ENCODE results near the gene AHDC1. TPM values are rescaled to one million over a fixed set of nuclear protein-coding genes. Genes with fewer than 3 reads are reported as not detected.

AHDC1 gene
- total and polyA plus RNA-seq, 2 donors (not counting 3 experiments of a cell fraction or from before 2014, with no cell fraction given): 7.0 to 32.1 TPM

DNA sequence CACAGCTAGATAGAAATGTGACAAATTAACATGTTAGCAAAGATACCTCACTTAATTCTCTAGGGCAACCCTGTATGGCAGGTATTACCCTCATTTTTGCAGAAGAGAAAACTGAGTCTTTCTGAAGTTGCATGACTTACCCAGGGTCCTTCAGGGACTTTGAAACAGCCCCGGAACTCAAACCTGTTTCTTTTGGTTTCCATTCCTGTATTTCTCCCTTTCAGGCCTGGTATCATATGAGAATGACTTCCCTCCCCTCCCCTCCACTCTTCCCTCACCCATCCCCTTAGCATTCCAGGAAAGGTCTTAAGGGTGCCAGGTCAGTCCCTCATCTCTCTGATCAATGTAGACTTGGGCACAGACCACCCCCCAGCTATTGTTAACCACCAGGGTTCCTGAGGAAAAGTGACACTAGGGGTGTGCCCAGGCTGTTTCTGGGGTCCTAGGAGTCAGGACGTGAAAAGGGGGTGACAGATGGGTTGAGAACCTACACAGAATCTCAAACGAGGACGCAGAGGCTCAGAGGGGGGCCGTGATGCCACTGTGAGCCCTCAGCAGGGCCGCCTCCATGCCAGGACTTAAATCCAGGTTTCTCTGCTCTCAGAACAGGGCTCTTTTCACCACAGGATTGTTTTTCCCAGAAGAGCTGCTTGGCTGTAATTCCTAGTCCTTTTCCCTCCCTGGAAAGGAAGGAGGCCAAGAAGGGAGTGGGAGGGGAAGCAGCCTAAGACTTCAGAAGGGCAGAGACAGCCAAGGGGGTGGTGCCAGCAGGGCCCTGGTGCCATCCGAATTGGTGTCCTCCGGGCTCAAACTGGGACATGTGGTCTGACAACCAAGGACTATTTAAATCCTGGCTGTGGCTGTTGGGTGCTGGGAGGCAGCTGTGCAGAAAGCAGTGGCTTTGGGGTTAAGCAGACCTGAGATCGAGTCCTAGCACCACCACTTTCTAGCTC lies 111.9 kb downstream of the AHDC1 start:
- peak; percentile 48 for DNase-seq (ENCODE audit: low read depth, low spot score)
- ChIA-PET CTCF (interaction anchor here (0.9 to 2.8 kb wide), 2 partner anchors 65 to 76 kb away, joined by 6 to 10 read pairs; no protein-coding TSS in a partner anchor), POLR2A (no interaction called here)
- Histone ChIP-seq H3K9ac (replicated peaks; ENCODE audit: extremely low read depth, insufficient read depth, low read length) (no peak overlapping the region), H3K79me2 (ENCODE audit: control insufficient read depth, insufficient read depth, low read length) (peaks cover 24% of the 10 kb centered on the region), H3K4me2 (ENCODE audit: insufficient read depth, low read length) (no peak overlapping the region), H3K9me1 (replicated peaks; ENCODE audit: control insufficient read depth, extremely low read depth, insufficient read depth, low read length) (no peaks in the 10 kb centered on the region), H4K20me1 (replicated peaks; ENCODE audit: control insufficient read depth, extremely low read depth, insufficient read depth, low read length) (no peaks in the 10 kb centered on the region), H3K4me3 (replicated peaks in 1 of 3; ENCODE audit: insufficient read depth in 1 of 3, low read depth in 1 of 3, low read length in 3 of 3) (no peak overlapping the region), H3K36me3 (ENCODE audit: control insufficient read depth in 2 of 2, extremely low read depth in 1 of 2, insufficient read depth in 2 of 2, low read length in 2 of 2) (no peaks in the 10 kb centered on the region), H3K9me3 (replicated peaks; ENCODE audit: control insufficient read depth, insufficient read depth, low read length) (no peaks in the 10 kb centered on the region), H2AFZ (ENCODE audit: low read depth, low read length) (peak overlapping the region; percentile 72), H3K4me1 (ENCODE audit: control insufficient read depth, extremely low read depth, insufficient read depth, low read length) (peaks cover 14% of the 10 kb centered on the region), H3K27me3 (ENCODE audit: control insufficient read depth in 2 of 2, insufficient read depth in 2 of 2, low read length in 2 of 2) (no peaks in the 10 kb centered on the region), H3K27ac (ENCODE audit: insufficient read depth, low read depth, low read length) (no peak overlapping the region)
- intact Hi-C loops (cut with micrococcal nuclease): no loop called here
- dilution Hi-C loops (cut with MboI; ENCODE audit: extremely low pct_ligation_motif_present, low sequenced_read_pairs): no loop called here
- no TSS peak for BruUV-seq (replicated peaks)
- no peak for TF ChIP-seq POLR2A (IDR thresholded peaks at IDR 0.05; ENCODE audit: low read depth, low read length)
- TF ChIP-seq, protein P1, sequence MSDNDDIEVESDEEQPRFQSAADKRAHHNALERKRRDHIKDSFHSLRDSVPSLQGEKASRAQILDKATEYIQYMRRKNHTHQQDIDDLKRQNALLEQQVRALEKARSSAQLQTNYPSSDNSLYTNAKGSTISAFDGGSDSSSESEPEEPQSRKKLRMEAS (IDR thresholded peaks at IDR 0.05; ENCODE audit: insufficient read depth, insufficient read length): no peak
- TF ChIP-seq FOS (IDR thresholded peaks at IDR 0.05; ENCODE audit: borderline replicate concordance, insufficient read depth, low read length): no peak
- TF ChIP-seq EZH2 (IDR thresholded peaks at IDR 0.05; ENCODE audit: borderline replicate concordance, low read depth, low read length, severe bottlenecking): no peak
- no peak for TF ChIP-seq POLR2AphosphoS5 (IDR thresholded peaks at IDR 0.05; ENCODE audit: insufficient read depth, low read depth, low read length)
- no peak for TF ChIP-seq GATA2 (IDR thresholded peaks at IDR 0.05; ENCODE audit: insufficient read depth, insufficient read length, low read depth, low read length)
- no peak for TF ChIP-seq JUN (IDR thresholded peaks at IDR 0.05; ENCODE audit: borderline replicate concordance, insufficient read depth, insufficient read length, low read depth)
- TF ChIP-seq, protein P2, sequence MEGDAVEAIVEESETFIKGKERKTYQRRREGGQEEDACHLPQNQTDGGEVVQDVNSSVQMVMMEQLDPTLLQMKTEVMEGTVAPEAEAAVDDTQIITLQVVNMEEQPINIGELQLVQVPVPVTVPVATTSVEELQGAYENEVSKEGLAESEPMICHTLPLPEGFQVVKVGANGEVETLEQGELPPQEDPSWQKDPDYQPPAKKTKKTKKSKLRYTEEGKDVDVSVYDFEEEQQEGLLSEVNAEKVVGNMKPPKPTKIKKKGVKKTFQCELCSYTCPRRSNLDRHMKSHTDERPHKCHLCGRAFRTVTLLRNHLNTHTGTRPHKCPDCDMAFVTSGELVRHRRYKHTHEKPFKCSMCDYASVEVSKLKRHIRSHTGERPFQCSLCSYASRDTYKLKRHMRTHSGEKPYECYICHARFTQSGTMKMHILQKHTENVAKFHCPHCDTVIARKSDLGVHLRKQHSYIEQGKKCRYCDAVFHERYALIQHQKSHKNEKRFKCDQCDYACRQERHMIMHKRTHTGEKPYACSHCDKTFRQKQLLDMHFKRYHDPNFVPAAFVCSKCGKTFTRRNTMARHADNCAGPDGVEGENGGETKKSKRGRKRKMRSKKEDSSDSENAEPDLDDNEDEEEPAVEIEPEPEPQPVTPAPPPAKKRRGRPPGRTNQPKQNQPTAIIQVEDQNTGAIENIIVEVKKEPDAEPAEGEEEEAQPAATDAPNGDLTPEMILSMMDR (IDR thresholded peaks at IDR 0.05; ENCODE audit: extremely low read depth in 1 of 2, insufficient read depth in 1 of 2, low read depth in 1 of 2, low read length in 2 of 2): no peak
- TF ChIP-seq MYC (IDR thresholded peaks at IDR 0.05; ENCODE audit: low read depth, low read length): no peak
- FAIRE-seq: peak; percentile 12
